Muscle of back (tissue), 11 donors: ENCODE results near the gene RNF10. TPM values are rescaled to one million over a fixed set of nuclear protein-coding genes. Genes with fewer than 3 reads are reported as not detected.
"Not testable (repeated sequence)": the region's sequence is repeated elsewhere in the genome, so short reads cannot be mapped to it uniquely, and the experiment has no call there.

ENCODE experiments used
- DNase-seq, 3 donors: peaks; one replicate each; pipeline versions ENCODE4 v3.0.0 to v3.0.0-alpha.2; 2013
- polyA plus RNA-seq, 10 donors: library from polyadenylated mRNA; unstranded; fragments of 120-200 nt; gene quantifications; one replicate each; pipeline ENCODE4 v1.2.1, GENCODE V29; 2013; ENCODE audit not compliant: insufficient read length in 10 of 10

The RNF10 gene
- polyA plus RNA-seq, 10 donors = 148 to 189 (median 157) TPM

- DNase-seq = no peak
These were observed 76.4 kb downstream of the RNF10 start for GRCh38 chr12:120610560-120610959.

- not testable (repeated sequence) for DNase-seq
These were observed 77.4 kb downstream of the RNF10 start for GRCh38 chr12:120611534-120611933.

GRCh38 chr12:120614848-120615247 is 80.7 kb downstream of the RNF10 start:
- DNase-seq = no peak

GRCh38 chr12:120617193-120617592 is 83.0 kb downstream of the RNF10 start:
- DNase-seq = not testable (repeated sequence)

- DNase-seq = not testable (repeated sequence)
These were observed 83.6 kb downstream of the RNF10 start for GRCh38 chr12:120617767-120618166.

GRCh38 chr12:120618954-120619615 is 84.9 kb downstream of the RNF10 start:
- DNase-seq = no peak

GRCh38 chr12:120620624-120621023 is 86.5 kb downstream of the RNF10 start:
- no peak for DNase-seq

- DNase-seq = no peak
These were observed 91.6 kb downstream of the RNF10 start for GRCh38 chr12:120625557-120626419.

Other genes starting within 250 kb of the RNF10 start
- not detected for gene RNU4-2, start 242.5 kb upstream of the RNF10 start, polyA plus RNA-seq
- gene RNU4-1, start 241.1 kb upstream of the RNF10 start, polyA plus RNA-seq = not detected
- 1 to 10 TPM; 2.4 to 4.9 (median 4.2) TPM for gene SIRT4, start 232.0 kb upstream of the RNF10 start, polyA plus RNA-seq
- gene PLA2G1B, start 206.6 kb upstream of the RNF10 start, polyA plus RNA-seq = not detected
- 1 to 10 TPM; 2.9 to 6.0 (median 3.9) TPM for gene MSI1, start 165.2 kb upstream of the RNF10 start, polyA plus RNA-seq
- 100 to 1,000 TPM in 7 of 10 donors, 10 to 100 TPM in 3; 87.5 to 161 (median 112) TPM for gene COX6A1, start 96.2 kb upstream of the RNF10 start, polyA plus RNA-seq
- 10 to 100 TPM; 32.4 to 39.7 (median 35.6) TPM for gene TRIAP1, start 88.0 kb upstream of the RNF10 start, polyA plus RNA-seq
- 10 to 100 TPM; 13.8 to 21.7 (median 16.2) TPM for gene GATC, start 87.9 kb upstream of the RNF10 start, polyA plus RNA-seq
- gene SRSF9, start 64.6 kb upstream of the RNF10 start, polyA plus RNA-seq = 100 to 1,000 TPM in 2 of 10 donors, 10 to 100 TPM in 8; 80.3 to 133 (median 91.6) TPM
- 100 to 1,000 TPM; 284 to 451 (median 337) TPM for gene DYNLL1, start 38.2 kb upstream of the RNF10 start, polyA plus RNA-seq
- 10 to 100 TPM; 29.2 to 43.2 (median 35.4) TPM for gene COQ5, start 5.2 kb upstream of the RNF10 start, polyA plus RNA-seq
- gene POP5, start 47.0 kb downstream of the RNF10 start, polyA plus RNA-seq = 10 to 100 TPM; 17.3 to 31.1 (median 24.4) TPM
- 1 to 10 TPM; 1.0 to 4.0 (median 1.8) TPM for gene CABP1, start 106.3 kb downstream of the RNF10 start, polyA plus RNA-seq
- gene MLEC, start 152.8 kb downstream of the RNF10 start, polyA plus RNA-seq = 100 to 1,000 TPM in 1 of 10 donors, 10 to 100 TPM in 9; 70.3 to 100 (median 75.3) TPM
- 10 to 100 TPM; 12.8 to 23.6 (median 14.9) TPM for gene UNC119B, start 176.1 kb downstream of the RNF10 start, polyA plus RNA-seq
- 10 to 100 TPM; 13.9 to 19.1 (median 17.0) TPM for gene ACADS, start 191.5 kb downstream of the RNF10 start, polyA plus RNA-seq